ENCODE measurements around the gene GTF3C6.
"Not testable (repeated sequence)": the region's sequence is repeated elsewhere in the genome, so short reads cannot be mapped to it uniquely, and the experiment has no call there.

GTF3C6 gene

GRCh38 chr6:110958329-110959192 is at the start of gene GTF3C6:
Gene GTF3C6 (plus strand): TSS chr6:110958706. CDS start chr6:110958770, 64 bp downstream.
- peak; percentile 79 to 92 (median 84) for DNase-seq (ENCODE audit: low read depth in 3 of 3)

GRCh38 chr6:110930781-110931180 is 27.7 kb upstream of the GTF3C6 start:
- DNase-seq (ENCODE audit: low read depth in 3 of 3) = no peak

- no peak for DNase-seq (ENCODE audit: low read depth in 3 of 3)
Observed at GRCh38 chr6:110933912-110934311, 24.6 kb upstream of the GTF3C6 start.

- no peak for DNase-seq (ENCODE audit: low read depth in 3 of 3)
Observed at GRCh38 chr6:110934381-110934898, 24.1 kb upstream of the GTF3C6 start.

GRCh38 chr6:110935171-110935570 is 23.3 kb upstream of the GTF3C6 start:
- no peak for DNase-seq (ENCODE audit: low read depth in 3 of 3)

GRCh38 chr6:110938171-110938570 is 20.3 kb upstream of the GTF3C6 start:
- DNase-seq (ENCODE audit: low read depth in 3 of 3) = no peak

- no peak for DNase-seq (ENCODE audit: low read depth in 3 of 3)
Observed at GRCh38 chr6:110939429-110940200, 18.9 kb upstream of the GTF3C6 start.

- peak; percentile 4 to 39 (median 26) for DNase-seq (ENCODE audit: low read depth in 3 of 3)
Observed at GRCh38 chr6:110944681-110945151, 13.8 kb upstream of the GTF3C6 start.

- DNase-seq (ENCODE audit: low read depth in 3 of 3) = no peak
Observed at GRCh38 chr6:110946498-110946897, 12.0 kb upstream of the GTF3C6 start.

- no peak for DNase-seq (ENCODE audit: low read depth in 3 of 3)
Observed at GRCh38 chr6:110949679-110950285, 8.7 kb upstream of the GTF3C6 start.

GRCh38 chr6:110950440-110950839 is 8.1 kb upstream of the GTF3C6 start:
- no peak for DNase-seq (ENCODE audit: low read depth in 3 of 3)

GRCh38 chr6:110951008-110951407 is 7.5 kb upstream of the GTF3C6 start:
- no peak for DNase-seq (ENCODE audit: low read depth in 3 of 3)

- DNase-seq (ENCODE audit: low read depth in 3 of 3) = no peak
Observed at GRCh38 chr6:110951986-110952794, 6.3 kb upstream of the GTF3C6 start.

GRCh38 chr6:110953633-110954303 is 4.7 kb upstream of the GTF3C6 start:
- no peak for DNase-seq (ENCODE audit: low read depth in 3 of 3)

GRCh38 chr6:110960014-110960390 is 1.5 kb downstream of the GTF3C6 start:
- no peak for DNase-seq (ENCODE audit: low read depth in 3 of 3)

- DNase-seq (ENCODE audit: low read depth in 3 of 3) = not testable (repeated sequence)
Observed at GRCh38 chr6:110962636-110963035, 4.1 kb downstream of the GTF3C6 start.

GRCh38 chr6:110965629-110966229 is 7.2 kb downstream of the GTF3C6 start:
- no peak for DNase-seq (ENCODE audit: low read depth in 3 of 3)

- DNase-seq (ENCODE audit: low read depth in 3 of 3) = not testable (repeated sequence)
Observed at GRCh38 chr6:110968661-110969060, 10.2 kb downstream of the GTF3C6 start.

GRCh38 chr6:110971468-110971867 is 13.0 kb downstream of the GTF3C6 start:
- DNase-seq (ENCODE audit: low read depth in 3 of 3) = no peak

GRCh38 chr6:110976575-110976974 is 18.1 kb downstream of the GTF3C6 start:
- no peak for DNase-seq (ENCODE audit: low read depth in 3 of 3)
